ENCODE results near the gene VAMP5. TPM values are rescaled to one million over a fixed set of nuclear protein-coding genes. Genes with fewer than 3 reads are reported as not detected.

The VAMP5 gene
- total and polyA plus RNA-seq, 2 of the 8 experiments (the other 6 are each of a cell fraction or from before 2014, with no cell fraction given): 4.7 to 14.2 TPM

DNA sequence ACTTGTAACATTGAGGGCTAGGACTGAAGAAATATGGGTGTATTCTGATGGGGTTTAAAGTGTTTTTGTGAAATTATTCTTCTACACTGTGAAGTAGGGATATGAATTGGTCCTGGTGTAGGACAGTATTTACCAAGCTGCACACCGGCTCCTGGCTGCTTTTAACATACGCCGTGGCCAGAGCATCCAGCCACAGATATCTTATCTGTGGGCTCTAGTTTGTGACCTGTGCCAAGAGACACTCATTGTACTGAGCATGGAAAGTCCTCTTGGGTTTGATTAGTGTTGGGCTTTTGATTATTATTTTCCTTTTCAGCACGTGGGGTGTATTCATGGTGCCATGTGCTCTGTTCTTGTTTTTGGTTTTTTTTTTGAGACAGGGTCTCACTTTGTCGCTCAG is 39.8 kb downstream of the VAMP5 start:
- Histone ChIP-seq H3K9ac (replicated peaks in 1 of 4; ENCODE audit: extremely low read depth in 1 of 4, low read depth in 3 of 4, low read length in 3 of 4) (no peak overlapping the region), H3K36me3 (ENCODE audit: control insufficient read depth in 2 of 4, insufficient read depth in 4 of 4, low read length in 3 of 4) (peaks cover 37 to 89% (median 59%) of the 10 kb centered on the region in 4 experiments), H2BK20ac (ENCODE audit: low read length) (no peak overlapping the region), H3K4me3 (ENCODE audit: extremely low read depth in 1 of 4, insufficient read depth in 2 of 4, low read depth in 3 of 4, low read length in 4 of 4) (no peak overlapping the region), H3K4ac (replicated peaks; ENCODE audit: insufficient read length, low read depth, low read length) (no peak overlapping the region), H3K23ac (ENCODE audit: insufficient read length) (no peak overlapping the region), H3K14ac (ENCODE audit: insufficient read length) (no peak overlapping the region), H4K8ac (ENCODE audit: extremely low read depth, insufficient read depth, low read length) (no peak overlapping the region), H3K4me1 (replicated peaks in 1 of 4; ENCODE audit: control insufficient read depth in 3 of 4, insufficient read depth in 4 of 4, low read length in 3 of 4) (no peaks in the 10 kb centered on the region), H4K91ac (replicated peaks; ENCODE audit: insufficient read length, low read length) (no peak overlapping the region), H3K23me2 (ENCODE audit: low read depth, low read length) (no peaks in the 10 kb centered on the region), H3K79me1 (ENCODE audit: low read depth, low read length) (no peaks in the 10 kb centered on the region; the same call in 1 of the 2 replicates), H3K4me2 (ENCODE audit: insufficient read depth in 1 of 2, low read depth in 2 of 2, low read length in 2 of 2) (no peak overlapping the region), H2AK5ac (ENCODE audit: low read depth, low read length) (no peak overlapping the region), H2BK5ac (ENCODE audit: low read depth, low read length) (no peak overlapping the region), H3K9me3 (ENCODE audit: insufficient read depth in 2 of 2, low read depth in 1 of 2, low read length in 1 of 2) (no peaks in the 10 kb centered on the region), H4K20me1 (replicated peaks in 1 of 2; ENCODE audit: control insufficient read depth in 1 of 2, insufficient read depth in 2 of 2, low read length in 2 of 2) (peaks cover 0 to 10% of the 10 kb centered on the region in 2 experiments), H2BK12ac (ENCODE audit: low read depth, low read length) (no peak overlapping the region), H2BK15ac (ENCODE audit: low read length) (no peak overlapping the region), H3K27me3 (replicated peaks in 1 of 4; ENCODE audit: control insufficient read depth in 3 of 4, extremely low read depth in 1 of 4, insufficient read depth in 3 of 4, low read length in 3 of 4) (no peaks in the 10 kb centered on the region), H2AFZ (ENCODE audit: low read length) (no peak overlapping the region), H2BK120ac (replicated peaks; ENCODE audit: low read depth, low read length) (no peak overlapping the region), H3K79me2 (ENCODE audit: control insufficient read depth in 1 of 2, insufficient read depth in 2 of 2, low read length in 2 of 2) (peaks cover 0 to 8% of the 10 kb centered on the region in 2 experiments; a peak in 2 of 4 replicates), H3K56ac (replicated peaks; ENCODE audit: insufficient read length, low read depth, low read length) (no peak overlapping the region), H4K5ac (ENCODE audit: insufficient read length, low read depth, low read length) (no peak overlapping the region), H3K18ac (ENCODE audit: extremely low read depth, low read length) (no peak overlapping the region), H3K27ac (ENCODE audit: low read depth, low read length) (no peak overlapping the region)
- TF ChIP-seq GTF2F1 (IDR thresholded peaks at IDR 0.05; ENCODE audit: borderline replicate concordance, low read depth, low read length) (no peak), HDAC6 (IDR thresholded peaks at IDR 0.05; ENCODE audit: low read depth, low read length) (no peak), EZH2 (IDR thresholded peaks at IDR 0.05; ENCODE audit: low read depth, low read length, severe bottlenecking) (no peak), POU5F1 (IDR thresholded peaks at IDR 0.05; ENCODE audit: low read depth, low read length) (no peak), NANOG (IDR thresholded peaks at IDR 0.05; ENCODE audit: insufficient read depth, low read depth, low read length, poor library complexity, severe bottlenecking) (no peak), RXRA (IDR thresholded peaks at IDR 0.05; ENCODE audit: insufficient read depth, low read depth, low read length) (no peak), CBX5 (IDR thresholded peaks at IDR 0.05; ENCODE audit: low read depth, low read length) (no peak), CHD1 (IDR thresholded peaks at IDR 0.05; ENCODE audit: low read depth, low read length) (no peak), CHD2 (IDR thresholded peaks at IDR 0.05; ENCODE audit: low read length) (no peak)
- DNase-seq (ENCODE audit: low read depth in 1 of 2, low spot score in 2 of 2) (no peak), FAIRE-seq (no peak)
- ChIA-PET POLR2A (ENCODE audit: partially characterized antibody) (no interaction called here), CTCF (ENCODE audit: partially characterized antibody) (no interaction called here)
- WGBS, 2 experiments (ENCODE audit: extremely low coverage in 1 of 2, insufficient coverage in 1 of 2, insufficient read length in 1 of 2, insufficient replicate concordance in 2 of 2, low coverage in 1 of 2, low lambda C conversion rate in 2 of 2, missing lambda C conversion rate in 1 of 2): 91% methylated on average over 5 of the region's 5 CpGs; no CpG with 5 or more reads in 1 of the 2 experiments

Measured in H1 (cell line).